Calu3 (cell line): ENCODE measurements around the gene DDX56. TPM values are rescaled to one million over a fixed set of nuclear protein-coding genes. Genes with fewer than 3 reads are reported as not detected.
A peak's percentile ranks its signal among the peaks of the same experiment; 100 is the strongest.

Source experiments
- BruUV-seq: library from RNA; stranded (reverse); fragments of 400-500 nt; replicated peaks from 2 replicates; lab custom pipeline; 2021; lab: Mats Ljungman, UMichigan
- CTCF ChIA-PET: fragments of 300-600 bp; sonication (Branson Sonifier 250); formaldehyde crosslinking; loops from one replicate; lab custom pipeline; 2022; ENCODE audit warnings: antibody characterized with exemption; lab: Charles Lee
- DNase-seq: peaks from one replicate; pipeline ENCODE4 v3.0.0; 2022
- H3K27ac Mint-ChIP-seq: one replicate; pipeline ENCODE4 v1.8.0; 2022; ENCODE audit warnings: mixed read lengths; ENCODE audit not compliant: unreplicated experiment
- H3K27me3 Mint-ChIP-seq: one replicate; pipeline ENCODE4 v1.8.0; 2022; ENCODE audit warnings: mixed read lengths; ENCODE audit not compliant: unreplicated experiment
- H3K36me3 Mint-ChIP-seq: one replicate; pipeline ENCODE4 v1.8.0; 2022; ENCODE audit warnings: mild to moderate bottlenecking, moderate library complexity, mixed read lengths; ENCODE audit not compliant: insufficient read depth, unreplicated experiment
- H3K4me1 Mint-ChIP-seq: one replicate; pipeline ENCODE4 v1.8.0; 2022; ENCODE audit warnings: mild to moderate bottlenecking, low read depth, mixed read lengths; ENCODE audit not compliant: unreplicated experiment
- H3K4me3 Mint-ChIP-seq: one replicate; pipeline ENCODE4 v1.8.0; 2022; ENCODE audit warnings: mild to moderate bottlenecking, low read depth, moderate library complexity, mixed read lengths; ENCODE audit not compliant: unreplicated experiment
- H3K9me3 Mint-ChIP-seq: one replicate; pipeline ENCODE4 v1.8.0; 2022; ENCODE audit warnings: low read depth, mixed read lengths; ENCODE audit not compliant: unreplicated experiment
- intact Hi-C: fragments of 100-400 bp; cut with micrococcal nuclease; formaldehyde crosslinking; loops from one replicate; pipeline ENCODE4 v1.10.0; 2022; ENCODE audit not compliant: unreplicated experiment
- total RNA-seq: library from RNA; stranded (reverse); gene quantifications from 2 replicates; pipeline ENCODE4 v1.2.3, GENCODE V29; 2022
- TF ChIP-seq, protein P1 (sequence below): fragments of 200-600 bp; IDR thresholded peaks from one replicate; pipeline ENCODE4 v1.8.0; 2022; ENCODE audit warnings: antibody characterized with exemption; ENCODE audit not compliant: unreplicated experiment

Gene DDX56
- total RNA-seq, 1 experiment from 2014 or later, result 157 TPM

- TF ChIP-seq, protein P1, sequence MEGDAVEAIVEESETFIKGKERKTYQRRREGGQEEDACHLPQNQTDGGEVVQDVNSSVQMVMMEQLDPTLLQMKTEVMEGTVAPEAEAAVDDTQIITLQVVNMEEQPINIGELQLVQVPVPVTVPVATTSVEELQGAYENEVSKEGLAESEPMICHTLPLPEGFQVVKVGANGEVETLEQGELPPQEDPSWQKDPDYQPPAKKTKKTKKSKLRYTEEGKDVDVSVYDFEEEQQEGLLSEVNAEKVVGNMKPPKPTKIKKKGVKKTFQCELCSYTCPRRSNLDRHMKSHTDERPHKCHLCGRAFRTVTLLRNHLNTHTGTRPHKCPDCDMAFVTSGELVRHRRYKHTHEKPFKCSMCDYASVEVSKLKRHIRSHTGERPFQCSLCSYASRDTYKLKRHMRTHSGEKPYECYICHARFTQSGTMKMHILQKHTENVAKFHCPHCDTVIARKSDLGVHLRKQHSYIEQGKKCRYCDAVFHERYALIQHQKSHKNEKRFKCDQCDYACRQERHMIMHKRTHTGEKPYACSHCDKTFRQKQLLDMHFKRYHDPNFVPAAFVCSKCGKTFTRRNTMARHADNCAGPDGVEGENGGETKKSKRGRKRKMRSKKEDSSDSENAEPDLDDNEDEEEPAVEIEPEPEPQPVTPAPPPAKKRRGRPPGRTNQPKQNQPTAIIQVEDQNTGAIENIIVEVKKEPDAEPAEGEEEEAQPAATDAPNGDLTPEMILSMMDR, result no peak
- BruUV-seq, result no TSS peak
- Mint-ChIP-seq H3K36me3 (peaks cover 54% of the 10 kb centered on the region), H3K27me3 (no peaks in the 10 kb centered on the region), H3K4me3 (no peak overlapping the region), H3K4me1 (peaks cover 62% of the 10 kb centered on the region), H3K9me3 (no peaks in the 10 kb centered on the region), H3K27ac (no peak overlapping the region)
- intact Hi-C loops, result no loop called here
- CTCF ChIA-PET, result interaction anchor here (1.3 to 1.4 kb wide), 3 partner anchors 10 to 321 kb away, joined by 3 to 4 read pairs (median 3); no protein-coding TSS in a partner anchor
- no peak for DNase-seq
Observed at GRCh38 chr7:44535348-44536064, 38.2 kb downstream of the DDX56 start.

DNA sequence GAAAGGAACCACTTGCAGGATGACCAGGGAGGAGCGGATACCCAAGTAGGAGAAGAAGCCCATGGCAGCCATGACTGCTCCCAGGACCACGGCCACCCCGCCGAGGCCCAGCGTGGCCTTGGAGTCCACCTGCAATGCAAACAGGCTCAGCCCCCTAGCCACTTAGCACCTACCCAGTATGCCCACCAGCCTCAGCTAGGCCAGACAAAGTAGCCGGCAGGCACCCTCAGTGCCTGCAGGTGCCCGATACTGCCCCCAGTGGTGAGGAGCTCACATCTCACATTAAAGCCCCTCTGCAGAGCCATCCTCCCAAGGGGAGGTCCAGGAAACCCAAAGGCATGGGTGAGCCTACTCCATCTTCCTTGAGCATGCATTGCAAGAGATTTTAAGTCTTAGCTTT lies 39.2 kb downstream of the DDX56 start:
- no peak overlapping the region for H3K4me3 Mint-ChIP-seq
- no TSS peak for BruUV-seq
- CTCF ChIA-PET, result interaction anchor here (0.7 to 1.4 kb wide), 8 partner anchors 9 to 320 kb away, joined by 3 to 7 read pairs (median 4); partner anchors contain the start of gene DDX56
- intact Hi-C loops, result no loop called here
- H3K9me3 Mint-ChIP-seq, result no peaks in the 10 kb centered on the region
- TF ChIP-seq, protein P1, result peak; percentile 75
- H3K36me3 Mint-ChIP-seq, result peaks cover 62% of the 10 kb centered on the region
- no peaks in the 10 kb centered on the region for H3K27me3 Mint-ChIP-seq
- peak; percentile 72 for DNase-seq
- no peak overlapping the region for H3K27ac Mint-ChIP-seq
- peaks cover 54% of the 10 kb centered on the region for H3K4me1 Mint-ChIP-seq

GRCh38 chr7:44534087-44534486 lies 39.6 kb downstream of the DDX56 start:
- CTCF ChIA-PET, result interaction anchor here (0.7 to 1.4 kb wide), 7 partner anchors 10 to 320 kb away, joined by 3 to 9 read pairs (median 6); partner anchors contain the start of gene DDX56
- no peak overlapping the region for H3K27ac Mint-ChIP-seq
- no peak overlapping the region for H3K4me3 Mint-ChIP-seq
- H3K27me3 Mint-ChIP-seq, result no peaks in the 10 kb centered on the region
- BruUV-seq, result no TSS peak
- DNase-seq, result no peak
- intact Hi-C loops, result no loop called here
- peaks cover 59% of the 10 kb centered on the region for H3K36me3 Mint-ChIP-seq
- TF ChIP-seq, protein P1, result no peak
- H3K9me3 Mint-ChIP-seq, result no peaks in the 10 kb centered on the region
- H3K4me1 Mint-ChIP-seq, result peaks cover 50% of the 10 kb centered on the region

DNA sequence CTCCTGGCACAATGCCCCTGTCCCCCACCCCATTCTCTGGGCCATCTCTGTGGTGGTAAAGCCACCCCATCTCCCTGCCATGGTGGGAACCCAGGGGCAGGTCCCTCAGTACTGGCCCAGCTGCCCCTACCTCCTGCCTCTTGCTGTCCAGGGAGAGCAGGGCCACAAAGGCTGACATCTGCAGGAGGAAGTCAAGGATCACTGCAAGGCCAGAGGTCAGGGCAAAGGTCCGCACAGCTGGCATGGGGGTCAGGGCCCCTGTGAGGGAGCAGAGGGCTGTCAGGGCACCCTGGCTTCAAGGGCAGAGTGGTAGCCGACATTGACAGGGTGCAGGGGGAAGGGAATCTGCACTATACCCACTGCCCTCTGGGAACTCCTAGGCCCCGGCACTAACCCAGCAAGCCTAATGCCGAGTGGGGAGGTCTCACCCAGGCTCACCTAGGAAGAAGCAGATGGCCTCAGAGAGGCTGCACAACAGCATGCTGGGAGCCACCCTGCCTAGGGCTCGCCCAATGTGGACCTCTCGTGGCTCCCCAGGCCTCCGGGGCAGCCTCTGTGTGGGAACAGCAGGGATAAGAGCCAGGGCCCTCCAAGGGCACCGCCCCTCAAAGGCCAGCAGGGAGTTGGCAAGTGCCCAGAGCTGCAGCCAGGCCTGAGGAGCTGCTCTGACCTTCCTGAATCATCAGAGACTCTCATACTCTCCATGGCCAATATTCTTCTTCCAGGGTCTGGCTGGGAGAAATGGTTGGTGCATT lies 40.2 kb downstream of the DDX56 start:
- Mint-ChIP-seq H3K36me3 (peaks cover 53% of the 10 kb centered on the region), H3K9me3 (no peaks in the 10 kb centered on the region), H3K4me1 (peaks cover 44% of the 10 kb centered on the region), H3K4me3 (no peak overlapping the region), H3K27ac (no peak overlapping the region), H3K27me3 (no peaks in the 10 kb centered on the region)
- no peak for DNase-seq
- BruUV-seq, result no TSS peak
- TF ChIP-seq, protein P1, result no peak
- intact Hi-C loops, result no loop called here
- CTCF ChIA-PET, result interaction anchor here (0.7 to 1.4 kb wide), 3 partner anchors 10 to 291 kb away, joined by 4 to 9 read pairs (median 6); partner anchors contain the start of gene DDX56
